Natural killer cell treated with Interleukin-12 subunit alpha and Interleukin-12 subunit beta and Interleukin-15 and Interleukin-18, amount 100 ng/mL, for 72 hours (primary cell): ENCODE results near the gene CREB3. TPM values are rescaled to one million over a fixed set of nuclear protein-coding genes. Genes with fewer than 3 reads are reported as not detected.

Source experiments
- ATAC-seq, 2 donors: fragments of 150-1000 bp; cut with Tn5 transposase in 1 of 2; sonication (Bioruptor Pico), chemical (Tn5 transposase) in 1 of 2; 2 replicates each; pipeline ENCODE4 v1.10.0; 2021
- DNase-seq: peaks from one replicate; pipeline ENCODE4 v3.0.0; 2022; ENCODE audit warnings: low spot score
- H3K27ac Mint-ChIP-seq, 2 donors: 1 replicate in 1 of 2; 2 replicates in 1 of 2; pipeline ENCODE4 v1.8.0; 2022; ENCODE audit warnings: mixed read lengths in 2 of 2, mild to moderate bottlenecking in 1 of 2, moderate library complexity in 1 of 2
- H3K27me3 Mint-ChIP-seq, 2 donors: 1 replicate in 1 of 2; 2 replicates in 1 of 2; pipeline ENCODE4 v1.8.0; 2022; ENCODE audit warnings: mixed read lengths in 2 of 2
- H3K36me3 Mint-ChIP-seq: one replicate; pipeline ENCODE4 v1.8.0; 2022; ENCODE audit warnings: mixed read lengths
- H3K4me1 Mint-ChIP-seq, 2 donors: 1 replicate in 1 of 2; 2 replicates in 1 of 2; pipeline ENCODE4 v1.8.0; 2022; ENCODE audit warnings: low read depth in 2 of 2, mixed read lengths in 2 of 2, mild to moderate bottlenecking in 1 of 2
- H3K4me3 Mint-ChIP-seq: one replicate; pipeline ENCODE4 v1.8.0; 2022; ENCODE audit warnings: mixed read lengths
- H3K9me3 Mint-ChIP-seq: 2 replicates; pipeline ENCODE4 v1.8.0; 2022; ENCODE audit warnings: mixed read lengths
- total RNA-seq, 2 donors: library from RNA; stranded (reverse); gene quantifications; one replicate each; pipeline ENCODE4 v1.2.3, GENCODE V29; 2022

CREB3 gene
- total RNA-seq, 2 donors from 2014 or later = 29.4 to 35.7 TPM

DNA sequence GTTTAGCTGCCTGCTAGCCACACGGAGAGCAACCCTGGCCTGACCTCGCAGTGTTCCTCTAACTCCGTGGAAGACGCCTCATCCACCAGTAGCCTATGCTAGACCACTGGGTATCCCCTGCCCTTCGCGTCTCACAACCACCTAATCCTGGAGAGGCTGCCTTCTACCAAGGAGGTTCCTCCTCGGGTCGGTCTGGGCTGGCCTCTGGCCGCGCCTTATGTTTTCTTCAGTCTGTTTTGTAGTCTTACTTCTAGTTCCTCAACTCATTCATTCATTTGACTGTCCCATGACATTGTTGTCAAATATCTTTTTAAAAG is 41.2 kb upstream of the CREB3 start:
- ATAC-seq (peak in 1 of 2 donors; percentile 47), DNase-seq (no peak)
- Mint-ChIP-seq H3K9me3 (no peaks in the 10 kb centered on the region), H3K4me3 (peak overlapping the region; percentile 91), H3K27me3 (no peaks in the 10 kb centered on the region), H3K36me3 (no peaks in the 10 kb centered on the region), H3K4me1 (peaks cover 6 to 16% of the 10 kb centered on the region in 2 donors), H3K27ac (peak overlapping the region; percentile 16 to 58)

DNA sequence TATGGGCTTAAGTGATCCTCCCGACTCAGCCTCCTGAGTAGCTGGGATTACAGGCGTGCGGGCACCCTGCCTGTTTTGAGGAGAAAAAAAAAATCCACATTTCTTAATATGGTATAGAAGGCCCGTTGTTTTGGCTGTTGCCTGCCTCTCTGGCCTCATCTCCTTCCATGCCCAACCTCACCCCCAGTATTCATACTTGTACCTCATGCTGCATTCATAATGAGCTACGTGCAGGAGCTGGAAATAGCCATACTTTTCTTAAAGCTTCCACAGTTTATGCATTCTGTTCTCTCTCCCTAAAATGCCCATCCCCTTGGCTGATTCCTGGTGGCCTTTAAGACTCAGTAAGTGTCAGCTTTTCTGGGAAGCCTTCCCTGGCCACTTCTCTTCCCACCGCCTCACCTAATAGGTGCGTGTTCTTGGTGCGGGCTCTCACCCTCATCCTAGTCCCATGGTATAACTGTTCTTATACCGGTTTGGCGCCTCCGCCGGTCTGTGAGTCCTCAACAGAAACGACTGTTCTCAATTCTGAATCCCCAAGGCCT is 40.6 kb upstream of the CREB3 start:
- peak overlapping the region; percentile 16 to 58 for H3K27ac Mint-ChIP-seq
- ATAC-seq (no peak), DNase-seq (no peak)
- peaks cover 4% of the 10 kb centered on the region for H3K36me3 Mint-ChIP-seq
- peaks cover 11 to 21% of the 10 kb centered on the region in 2 donors for H3K4me1 Mint-ChIP-seq
- H3K9me3 Mint-ChIP-seq = no peaks in the 10 kb centered on the region
- H3K4me3 Mint-ChIP-seq = peak overlapping the region; percentile 91
- no peaks in the 10 kb centered on the region for H3K27me3 Mint-ChIP-seq

DNA sequence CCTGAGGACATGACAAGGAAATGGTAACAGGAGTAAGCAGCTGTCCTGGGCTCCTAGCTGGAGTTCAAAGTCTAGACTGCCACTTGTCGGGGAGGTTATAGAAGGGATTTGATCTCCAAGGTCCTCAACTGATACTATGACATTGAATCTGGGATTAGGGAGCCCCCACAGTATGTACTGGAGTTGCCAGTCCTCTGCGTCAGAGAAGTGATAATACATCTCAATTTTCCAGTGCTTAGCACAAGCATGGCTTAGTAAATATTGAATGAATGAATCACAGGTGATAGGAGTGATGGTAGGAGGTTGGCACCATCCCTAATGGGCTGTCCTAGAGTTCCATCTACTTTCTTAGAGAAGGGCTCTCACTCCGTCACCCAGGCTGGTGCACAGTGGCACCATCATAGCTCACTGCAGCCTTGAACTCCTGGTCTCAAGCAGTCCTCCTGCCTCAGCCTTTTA is 36.5 kb upstream of the CREB3 start:
- Mint-ChIP-seq H3K4me1 (peaks cover 14 to 20% of the 10 kb centered on the region in 2 donors), H3K27ac (no peak overlapping the region), H3K4me3 (no peak overlapping the region), H3K36me3 (peaks cover 9% of the 10 kb centered on the region), H3K27me3 (no peaks in the 10 kb centered on the region), H3K9me3 (no peaks in the 10 kb centered on the region)
- ATAC-seq = no peak
- no peak for DNase-seq

DNA sequence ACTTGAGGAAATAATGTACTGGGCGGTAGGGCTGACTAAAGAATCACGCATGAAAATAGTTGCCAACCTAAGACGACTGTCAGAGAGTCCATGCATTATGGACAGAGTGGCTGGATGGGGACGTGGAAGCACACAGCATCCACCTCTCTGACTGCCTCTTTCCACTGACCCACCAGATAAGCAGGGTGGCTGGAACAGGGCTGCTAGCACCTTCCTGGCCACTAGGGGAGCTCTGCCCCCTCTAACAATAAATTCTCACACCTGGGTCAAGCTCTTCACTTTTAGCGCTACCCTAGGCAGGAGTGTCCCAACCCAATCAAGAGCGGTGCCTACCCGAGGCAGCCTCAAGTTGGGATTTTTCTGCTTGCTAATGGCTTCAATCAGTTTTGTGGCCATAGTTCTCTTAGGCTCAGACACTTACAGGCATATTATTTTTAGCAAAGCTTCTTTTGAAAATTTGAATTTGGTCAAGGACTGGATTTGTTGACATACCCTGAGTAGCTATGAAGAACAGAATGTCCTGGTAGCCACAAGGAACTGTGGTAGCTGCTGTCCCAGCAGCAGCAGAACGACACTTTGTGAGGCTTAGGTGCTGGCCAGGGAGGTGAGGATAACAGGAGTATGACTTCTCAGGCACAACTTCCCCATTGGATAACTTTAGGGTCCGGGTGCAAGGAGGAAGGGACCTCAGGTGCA is 35.8 kb upstream of the CREB3 start:
- peak; percentile 69 for DNase-seq
- Mint-ChIP-seq H3K4me1 (peaks cover 8 to 18% of the 10 kb centered on the region in 2 donors), H3K9me3 (no peaks in the 10 kb centered on the region), H3K27me3 (no peaks in the 10 kb centered on the region), H3K27ac (peak overlapping the region in 1 of 2 donors; percentile 17), H3K36me3 (peaks cover 9% of the 10 kb centered on the region), H3K4me3 (no peak overlapping the region)
- ATAC-seq = peak; percentile 81 to 84

DNA sequence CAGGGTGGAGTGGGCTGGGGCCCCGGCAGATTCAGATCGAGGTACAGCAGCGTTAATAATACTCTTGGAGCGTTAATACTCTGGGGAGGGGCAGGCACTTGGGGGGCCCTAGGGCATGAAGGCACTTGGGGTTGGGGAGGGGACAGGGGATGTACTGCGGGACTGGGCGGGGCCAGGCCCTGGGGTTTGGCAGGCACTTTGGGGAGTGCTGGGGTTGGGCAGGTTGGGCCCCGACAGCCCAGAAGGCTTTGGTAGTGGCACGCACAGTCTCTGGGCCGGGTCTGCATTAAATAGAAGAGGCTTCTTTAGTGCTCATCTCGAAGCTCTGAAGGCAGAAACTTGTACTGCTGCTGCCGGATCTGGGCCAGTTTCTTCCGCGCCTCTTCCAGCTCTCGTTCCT is 35.0 kb upstream of the CREB3 start:
- DNase-seq (peak; percentile 37), ATAC-seq (no peak)
- H3K27ac Mint-ChIP-seq = no peak overlapping the region
- no peak overlapping the region for H3K4me3 Mint-ChIP-seq
- H3K9me3 Mint-ChIP-seq = no peaks in the 10 kb centered on the region
- peaks cover 9% of the 10 kb centered on the region for H3K36me3 Mint-ChIP-seq
- peaks cover 8 to 13% of the 10 kb centered on the region in 2 donors for H3K4me1 Mint-ChIP-seq
- H3K27me3 Mint-ChIP-seq = no peaks in the 10 kb centered on the region

DNA sequence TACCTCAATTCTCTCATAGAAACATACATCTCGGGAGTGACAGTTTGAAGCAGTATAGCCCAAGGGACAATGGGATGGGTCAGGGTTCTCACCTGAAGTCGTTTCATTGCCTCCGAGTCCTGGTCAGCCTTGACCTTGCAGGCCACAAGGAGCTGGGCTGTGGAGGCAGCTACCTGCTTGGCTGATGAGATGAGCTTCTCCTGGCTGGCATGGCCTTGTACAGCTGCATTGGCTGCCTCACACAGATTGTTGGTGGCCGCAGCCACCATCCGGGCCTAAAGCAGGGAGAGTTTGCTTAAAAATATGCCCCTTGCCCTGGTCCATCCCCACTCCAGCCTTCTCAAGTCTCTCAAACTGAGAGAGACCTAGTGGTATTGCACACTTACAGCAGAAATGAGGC is 34.2 kb upstream of the CREB3 start:
- Mint-ChIP-seq H3K4me1 (peaks cover 8 to 13% of the 10 kb centered on the region in 2 donors), H3K27me3 (no peaks in the 10 kb centered on the region), H3K9me3 (no peaks in the 10 kb centered on the region), H3K27ac (peak overlapping the region in 1 of 2 donors; percentile 43), H3K4me3 (no peak overlapping the region), H3K36me3 (peaks cover 14% of the 10 kb centered on the region)
- ATAC-seq = no peak
- no peak for DNase-seq

DNA sequence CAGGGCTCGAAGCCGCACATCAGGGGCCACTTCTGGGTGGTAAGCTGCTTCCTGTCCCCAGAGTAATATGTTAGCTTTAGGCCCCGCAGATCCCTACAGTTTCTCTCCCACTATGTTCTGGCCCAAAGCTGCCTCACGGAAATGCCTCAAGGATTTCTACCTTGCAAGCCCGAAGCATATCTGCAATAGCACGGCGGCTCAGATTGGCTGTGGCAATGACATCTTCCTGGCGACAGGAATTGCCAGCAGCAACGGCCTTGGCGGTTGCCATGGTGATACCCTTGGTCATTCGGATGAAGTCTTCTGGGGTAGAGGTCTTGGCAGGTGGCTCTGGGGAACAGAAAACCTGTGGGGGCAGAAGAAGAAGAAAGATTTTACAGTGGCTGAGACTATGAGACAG is 32.4 kb upstream of the CREB3 start:
- peaks cover 16% of the 10 kb centered on the region for H3K36me3 Mint-ChIP-seq
- H3K9me3 Mint-ChIP-seq = no peaks in the 10 kb centered on the region
- DNase-seq (no peak), ATAC-seq (no peak)
- H3K27me3 Mint-ChIP-seq = no peaks in the 10 kb centered on the region
- no peak overlapping the region for H3K4me3 Mint-ChIP-seq
- no peak overlapping the region for H3K27ac Mint-ChIP-seq
- H3K4me1 Mint-ChIP-seq = peaks cover 8 to 13% of the 10 kb centered on the region in 2 donors

DNA sequence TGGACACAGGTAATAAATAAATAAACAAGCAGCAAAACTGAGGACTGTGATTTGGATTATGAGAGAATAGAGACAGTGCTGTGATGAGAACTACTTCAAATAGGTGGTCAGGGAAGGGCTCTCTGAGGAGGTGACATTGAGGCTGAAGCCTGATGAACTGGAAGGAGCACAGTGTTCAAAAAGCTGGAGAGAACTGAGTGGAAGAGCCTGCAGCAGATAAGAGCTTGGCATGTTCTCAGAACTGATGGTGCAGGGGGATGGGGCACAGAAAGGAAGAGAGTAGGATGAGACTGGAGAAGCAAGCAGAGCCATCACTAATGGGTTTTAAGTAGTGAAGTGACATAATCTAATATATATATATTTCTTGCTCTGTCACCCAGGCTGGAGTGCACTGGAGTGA is 31.5 kb upstream of the CREB3 start:
- no peak for DNase-seq
- Mint-ChIP-seq H3K4me1 (peaks cover 8 to 13% of the 10 kb centered on the region in 2 donors), H3K27ac (no peak overlapping the region), H3K27me3 (no peaks in the 10 kb centered on the region), H3K9me3 (no peaks in the 10 kb centered on the region), H3K4me3 (no peak overlapping the region), H3K36me3 (peaks cover 16% of the 10 kb centered on the region)
- no peak for ATAC-seq

DNA sequence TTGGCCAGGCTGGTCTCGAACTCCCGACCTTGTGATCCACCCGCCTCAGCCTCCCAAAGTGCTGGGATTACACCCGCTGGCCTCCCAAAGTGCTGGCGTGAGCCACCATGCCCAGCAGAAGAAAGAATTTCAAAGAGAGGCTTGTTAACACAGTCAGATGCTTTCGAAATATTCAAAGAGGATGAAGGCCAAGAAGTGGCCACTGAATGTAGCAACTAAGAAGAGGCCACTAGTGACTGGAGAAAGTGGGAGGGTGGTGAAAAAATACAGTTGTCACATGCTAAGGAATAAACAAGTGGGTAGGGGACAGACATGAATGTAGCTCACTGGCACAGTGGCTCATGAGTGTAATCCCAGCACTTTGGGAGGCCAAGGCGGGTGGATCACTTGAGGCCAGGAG is 29.8 kb upstream of the CREB3 start:
- Mint-ChIP-seq H3K27me3 (no peaks in the 10 kb centered on the region), H3K9me3 (no peaks in the 10 kb centered on the region), H3K36me3 (peaks cover 14% of the 10 kb centered on the region), H3K4me1 (peaks cover 0 to 6% of the 10 kb centered on the region in 2 donors), H3K4me3 (no peak overlapping the region), H3K27ac (no peak overlapping the region)
- DNase-seq = no peak
- ATAC-seq = no peak

DNA sequence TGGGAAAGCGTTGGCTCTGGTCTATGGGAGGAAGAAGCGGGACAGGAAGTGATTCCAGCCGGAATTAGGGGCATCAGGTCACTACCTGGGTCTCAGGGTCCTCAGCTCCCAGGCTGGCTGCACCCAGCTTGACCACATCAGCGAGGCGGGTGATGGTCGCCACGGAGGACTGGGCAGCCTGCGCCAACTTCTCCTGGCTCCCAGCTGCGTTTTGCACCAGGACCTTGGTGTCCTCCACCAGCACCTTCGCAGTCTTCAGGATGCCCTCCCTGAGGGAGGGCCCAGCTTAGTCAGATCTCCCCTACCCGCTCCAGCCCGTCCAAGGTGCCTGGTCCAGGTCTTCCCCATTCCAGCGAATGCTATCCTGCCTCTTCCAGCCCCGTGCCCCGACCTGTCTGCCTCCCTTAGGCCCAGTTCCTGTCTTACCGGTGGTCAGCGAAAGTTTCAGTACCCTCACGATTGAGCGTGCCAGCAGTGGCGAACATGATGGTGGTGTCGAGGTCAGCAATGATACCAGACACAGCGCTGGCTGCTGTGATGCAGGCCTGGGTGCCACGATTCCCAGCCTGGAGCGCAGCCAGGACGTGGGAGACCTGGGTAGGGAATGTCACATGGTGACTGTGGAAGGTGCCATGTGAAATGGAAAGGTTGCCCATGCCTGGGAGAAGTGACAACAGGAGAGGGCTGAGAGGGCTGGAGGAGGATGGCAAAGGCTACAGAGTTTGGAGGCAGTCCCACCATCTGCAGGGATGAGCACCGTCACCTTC is 28.4 kb upstream of the CREB3 start:
- Mint-ChIP-seq H3K9me3 (no peaks in the 10 kb centered on the region), H3K4me1 (peaks cover 0 to 7% of the 10 kb centered on the region in 2 donors), H3K4me3 (no peak overlapping the region), H3K27me3 (no peaks in the 10 kb centered on the region), H3K36me3 (peaks cover 28% of the 10 kb centered on the region), H3K27ac (no peak overlapping the region)
- ATAC-seq (no peak), DNase-seq (no peak)

DNA sequence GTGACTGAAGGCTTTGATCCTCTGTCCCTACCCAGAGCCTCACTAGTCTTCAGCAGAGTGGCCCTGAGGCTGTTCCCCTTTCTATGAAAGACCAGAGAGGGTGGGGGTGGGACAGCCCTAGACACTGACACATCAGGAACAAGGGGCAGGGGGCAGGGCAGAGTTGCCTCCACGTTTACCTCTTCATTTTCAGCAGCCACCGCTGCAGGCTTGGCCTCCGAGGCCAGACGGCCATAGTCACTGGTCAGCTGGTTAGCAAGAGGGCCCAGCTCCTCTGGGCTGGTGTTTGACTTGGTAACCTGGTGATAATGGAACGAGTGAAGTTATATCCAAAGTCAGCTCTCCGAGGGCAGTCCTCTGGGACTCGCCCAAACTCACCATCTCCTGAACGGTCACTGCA is 27.1 kb upstream of the CREB3 start:
- Mint-ChIP-seq H3K27ac (no peak overlapping the region), H3K4me1 (peaks cover 0 to 7% of the 10 kb centered on the region in 2 donors), H3K36me3 (peaks cover 31% of the 10 kb centered on the region), H3K9me3 (no peaks in the 10 kb centered on the region), H3K27me3 (no peaks in the 10 kb centered on the region), H3K4me3 (no peak overlapping the region)
- no peak for DNase-seq
- ATAC-seq = no peak

DNA sequence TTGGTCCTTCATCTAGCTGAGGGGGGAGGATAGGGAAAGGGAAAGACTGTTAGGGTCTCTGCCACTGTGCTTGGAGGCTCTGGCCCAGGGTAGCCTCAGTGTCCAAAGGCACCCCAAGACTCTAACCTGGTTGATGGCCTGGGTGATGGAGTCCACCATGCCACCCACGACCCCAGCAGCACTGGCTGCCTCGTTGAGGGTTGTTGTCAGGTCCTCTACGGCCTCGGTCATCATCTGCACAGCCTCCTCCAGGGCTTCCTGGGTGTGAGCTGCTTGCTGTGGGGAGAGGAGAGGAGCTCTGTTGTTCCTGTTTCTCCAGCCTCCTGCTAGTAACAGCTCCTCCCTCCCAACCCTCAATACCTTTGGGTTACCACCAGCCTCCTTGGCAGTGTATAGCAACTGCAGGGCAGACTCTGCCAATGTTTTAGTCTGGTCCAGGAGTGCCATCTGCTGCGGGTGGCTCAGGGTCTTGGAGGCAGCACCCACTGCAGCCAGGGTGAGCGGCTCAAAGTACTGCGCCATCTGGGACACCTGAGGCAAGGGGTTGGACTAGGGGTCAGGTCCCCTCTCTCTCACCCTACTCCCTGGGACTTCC is 26.5 kb upstream of the CREB3 start:
- DNase-seq (no peak), ATAC-seq (peak in 1 of 2 donors; percentile 13)
- H3K4me3 Mint-ChIP-seq = no peak overlapping the region
- no peaks in the 10 kb centered on the region for H3K27me3 Mint-ChIP-seq
- peaks cover 36% of the 10 kb centered on the region for H3K36me3 Mint-ChIP-seq
- no peak overlapping the region for H3K27ac Mint-ChIP-seq
- H3K9me3 Mint-ChIP-seq = no peaks in the 10 kb centered on the region
- peaks cover 0 to 7% of the 10 kb centered on the region in 2 donors for H3K4me1 Mint-ChIP-seq

DNA sequence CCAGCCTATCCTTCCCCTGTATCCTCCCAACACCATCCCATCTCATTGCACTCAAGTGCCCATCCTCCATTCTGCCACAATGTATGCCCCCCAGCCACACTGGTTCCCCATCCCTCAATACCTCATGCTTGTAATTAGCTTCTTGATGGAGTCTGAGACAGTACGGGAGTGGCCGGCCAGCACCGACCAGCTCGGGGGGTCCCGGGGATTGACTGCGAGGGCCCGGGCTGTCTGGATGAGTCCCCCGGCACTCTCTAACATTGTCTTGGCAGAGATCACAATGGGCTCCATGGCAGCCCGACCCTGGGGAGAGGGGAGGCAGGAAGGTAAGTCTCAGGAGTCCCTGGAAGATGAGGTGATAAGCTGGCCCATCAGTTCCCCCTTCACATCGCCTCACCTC is 25.5 kb upstream of the CREB3 start:
- H3K36me3 Mint-ChIP-seq = peaks cover 47% of the 10 kb centered on the region
- H3K9me3 Mint-ChIP-seq = no peaks in the 10 kb centered on the region
- no peak for ATAC-seq
- peak overlapping the region; percentile 20 to 64 for H3K27ac Mint-ChIP-seq
- no peaks in the 10 kb centered on the region for H3K27me3 Mint-ChIP-seq
- peaks cover 0 to 11% of the 10 kb centered on the region in 2 donors for H3K4me1 Mint-ChIP-seq
- no peak for DNase-seq
- H3K4me3 Mint-ChIP-seq = no peak overlapping the region

DNA sequence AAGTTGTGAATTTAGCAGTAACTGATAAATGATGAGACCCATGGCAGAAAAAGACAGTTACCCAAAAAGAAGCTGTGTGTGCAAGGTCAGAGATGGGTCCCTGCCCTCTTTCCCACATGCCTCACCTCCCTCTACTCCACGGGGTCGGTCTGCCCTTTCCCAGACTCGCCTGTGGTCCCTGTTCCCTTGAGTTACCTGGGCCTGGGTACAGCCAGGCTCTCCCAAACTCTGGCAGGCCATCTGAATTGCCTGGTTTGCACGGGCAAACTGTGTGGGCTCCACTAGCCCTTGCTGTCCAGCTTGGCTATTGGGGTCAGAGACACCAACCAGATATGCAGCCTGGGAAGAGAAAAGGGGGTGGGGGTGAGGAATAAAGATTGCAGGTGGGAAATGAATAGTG is 24.3 kb upstream of the CREB3 start:
- no peaks in the 10 kb centered on the region for H3K27me3 Mint-ChIP-seq
- H3K4me1 Mint-ChIP-seq = peaks cover 0 to 11% of the 10 kb centered on the region in 2 donors
- H3K4me3 Mint-ChIP-seq = no peak overlapping the region
- peaks cover 43% of the 10 kb centered on the region for H3K36me3 Mint-ChIP-seq
- ATAC-seq (no peak), DNase-seq (no peak)
- no peak overlapping the region for H3K27ac Mint-ChIP-seq
- no peaks in the 10 kb centered on the region for H3K9me3 Mint-ChIP-seq
